Measurements from ENCODE around the gene ARHGAP10. TPM values are rescaled to one million over a fixed set of nuclear protein-coding genes. Genes with fewer than 3 reads are reported as not detected.

ARHGAP10 gene
- polyA plus RNA-seq, 1 donor from 2014 or later, result 0.20 TPM

- Mint-ChIP-seq H3K36me3 (no peaks in the 10 kb centered on the region), H3K27ac (no peak overlapping the region), H3K4me1 (no peaks in the 10 kb centered on the region), H3K9me3 (peaks cover 0 to 3% (median 0%) of the 10 kb centered on the region in 3 donors), H3K4me3 (no peak overlapping the region), H3K27me3 (peaks cover 1% of the 10 kb centered on the region)
These were observed 114.6 kb downstream of the ARHGAP10 start for GRCh38 chr4:147846318-147847155.

DNA sequence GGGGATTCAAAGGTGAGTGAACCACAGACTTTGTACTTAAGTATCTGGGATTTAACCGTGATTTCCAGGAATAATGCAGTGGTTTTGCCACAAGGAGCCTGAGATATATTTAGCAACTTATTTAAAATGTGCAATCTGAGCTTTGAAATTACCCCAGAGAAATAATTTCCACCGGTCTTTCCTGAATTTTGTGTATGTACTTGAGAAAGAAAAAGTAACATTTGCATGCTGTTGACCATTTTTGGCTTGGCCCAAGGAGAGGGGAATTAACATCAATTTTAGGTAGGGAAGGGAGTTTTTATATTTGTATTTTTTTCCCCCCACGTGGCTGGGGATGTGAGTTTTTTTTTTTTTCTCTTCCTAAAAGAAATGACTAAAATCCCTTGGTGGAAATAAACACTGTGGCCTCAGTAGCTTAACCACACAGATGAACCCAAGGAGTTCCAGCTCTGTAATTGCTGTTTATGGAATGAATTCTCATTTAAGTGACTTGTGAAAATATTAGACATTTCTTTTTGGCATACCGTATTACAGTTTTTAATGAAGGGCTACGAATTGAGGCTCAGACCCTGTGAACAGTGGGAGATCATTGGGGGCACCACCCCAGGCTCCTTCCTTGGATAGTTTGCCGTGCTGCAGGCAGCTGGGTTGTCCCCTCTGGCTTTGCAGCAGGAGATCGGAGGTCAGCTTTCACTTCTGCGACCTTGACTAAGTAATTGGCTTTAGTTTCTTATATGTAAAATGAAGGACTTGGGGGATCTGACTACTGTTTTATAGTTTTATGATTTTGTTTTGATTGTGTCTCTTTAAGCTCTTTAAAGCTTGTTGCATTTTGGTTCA, 116.1 kb downstream of the ARHGAP10 start:
- peaks cover 0 to 3% (median 0%) of the 10 kb centered on the region in 3 donors for H3K9me3 Mint-ChIP-seq
- H3K4me1 Mint-ChIP-seq, result no peaks in the 10 kb centered on the region
- peaks cover 1% of the 10 kb centered on the region for H3K27me3 Mint-ChIP-seq
- H3K4me3 Mint-ChIP-seq, result no peak overlapping the region
- H3K36me3 Mint-ChIP-seq, result no peaks in the 10 kb centered on the region
- no peak overlapping the region for H3K27ac Mint-ChIP-seq

- Mint-ChIP-seq H3K36me3 (peaks cover under 1% of the 10 kb centered on the region), H3K4me3 (no peak overlapping the region)
These were observed 116.7 kb downstream of the ARHGAP10 start for GRCh38 chr4:147848634-147849033.

GRCh38 chr4:147851135-147851534, 119.2 kb downstream of the ARHGAP10 start:
- no peak overlapping the region for H3K4me3 Mint-ChIP-seq
- H3K36me3 Mint-ChIP-seq, result peaks cover 3% of the 10 kb centered on the region
- H3K27ac Mint-ChIP-seq, result no peak overlapping the region
- peaks cover 1% of the 10 kb centered on the region for H3K27me3 Mint-ChIP-seq
- H3K4me1 Mint-ChIP-seq, result no peaks in the 10 kb centered on the region
- H3K9me3 Mint-ChIP-seq, result peaks cover 0 to 3% (median 0%) of the 10 kb centered on the region in 3 donors

More at GRCh38 chr4:147848634-147849033, 116.7 kb downstream of the ARHGAP10 start:
- H3K9me3 Mint-ChIP-seq, result peaks cover 0 to 3% (median 0%) of the 10 kb centered on the region in 3 donors
- no peaks in the 10 kb centered on the region for H3K4me1 Mint-ChIP-seq
- peaks cover 1% of the 10 kb centered on the region for H3K27me3 Mint-ChIP-seq
- H3K27ac Mint-ChIP-seq, result no peak overlapping the region

- H3K36me3 Mint-ChIP-seq, result peaks cover 3% of the 10 kb centered on the region
- H3K4me3 Mint-ChIP-seq, result no peak overlapping the region
- no peak overlapping the region for H3K27ac Mint-ChIP-seq
- H3K4me1 Mint-ChIP-seq, result no peaks in the 10 kb centered on the region
- H3K27me3 Mint-ChIP-seq, result peaks cover 1% of the 10 kb centered on the region
- H3K9me3 Mint-ChIP-seq, result peaks cover 0 to 3% (median 0%) of the 10 kb centered on the region in 3 donors
These were observed 121.8 kb downstream of the ARHGAP10 start for GRCh38 chr4:147853706-147854105.

GRCh38 chr4:147854154-147854553, 122.3 kb downstream of the ARHGAP10 start:
- H3K27me3 Mint-ChIP-seq, result no peaks in the 10 kb centered on the region
- no peak overlapping the region for H3K4me3 Mint-ChIP-seq
- H3K9me3 Mint-ChIP-seq, result peaks cover 0 to 3% (median 0%) of the 10 kb centered on the region in 3 donors
- peaks cover 3% of the 10 kb centered on the region for H3K36me3 Mint-ChIP-seq
- no peak overlapping the region for H3K27ac Mint-ChIP-seq
- no peaks in the 10 kb centered on the region for H3K4me1 Mint-ChIP-seq

GRCh38 chr4:147855571-147856009, 123.7 kb downstream of the ARHGAP10 start:
- H3K27me3 Mint-ChIP-seq, result no peaks in the 10 kb centered on the region
- no peaks in the 10 kb centered on the region for H3K4me1 Mint-ChIP-seq
- peaks cover 3% of the 10 kb centered on the region for H3K36me3 Mint-ChIP-seq
- no peak overlapping the region for H3K4me3 Mint-ChIP-seq
- no peaks in the 10 kb centered on the region for H3K9me3 Mint-ChIP-seq
- H3K27ac Mint-ChIP-seq, result no peak overlapping the region

- Mint-ChIP-seq H3K27me3 (no peaks in the 10 kb centered on the region), H3K4me1 (no peaks in the 10 kb centered on the region), H3K27ac (no peak overlapping the region), H3K36me3 (no peaks in the 10 kb centered on the region), H3K9me3 (no peaks in the 10 kb centered on the region), H3K4me3 (no peak overlapping the region)
These were observed 129.1 kb downstream of the ARHGAP10 start for GRCh38 chr4:147860960-147861359.

DNA sequence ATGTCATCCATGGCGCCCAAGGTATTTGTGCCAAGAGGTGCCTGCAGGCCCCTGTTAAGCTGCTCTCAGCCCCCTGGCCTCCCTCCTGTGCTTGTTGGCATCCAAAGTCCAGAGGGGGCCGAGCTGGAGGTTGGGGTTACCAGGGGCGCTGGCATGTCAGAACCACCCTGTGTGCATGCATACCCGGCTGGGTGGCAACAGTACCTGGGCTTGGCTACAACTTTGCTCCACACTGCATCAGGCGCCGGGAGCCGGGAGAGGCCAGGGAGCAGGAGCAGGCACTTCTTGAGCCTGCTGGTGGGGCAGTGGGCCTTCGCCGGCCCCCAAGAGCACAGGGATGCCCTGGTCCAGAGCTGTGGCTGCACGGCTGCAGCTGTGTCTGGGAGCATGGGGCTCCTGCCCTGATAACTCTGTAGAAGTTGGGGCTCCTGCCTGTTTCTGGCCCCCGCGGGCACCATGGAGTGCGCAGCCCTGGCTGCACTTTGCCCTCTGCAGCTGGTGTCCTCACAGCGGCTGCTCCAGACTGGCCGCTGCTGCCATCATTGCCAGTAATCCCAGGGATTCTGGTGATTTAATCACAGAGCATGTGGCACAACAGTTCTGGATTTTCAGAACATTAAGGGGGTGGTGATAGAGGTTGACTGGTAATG, 130.3 kb downstream of the ARHGAP10 start:
- H3K4me1 Mint-ChIP-seq, result no peaks in the 10 kb centered on the region
- no peaks in the 10 kb centered on the region for H3K9me3 Mint-ChIP-seq
- H3K36me3 Mint-ChIP-seq, result no peaks in the 10 kb centered on the region
- no peak overlapping the region for H3K4me3 Mint-ChIP-seq
- H3K27me3 Mint-ChIP-seq, result no peaks in the 10 kb centered on the region
- H3K27ac Mint-ChIP-seq, result no peak overlapping the region

- H3K36me3 Mint-ChIP-seq, result no peaks in the 10 kb centered on the region
- H3K27ac Mint-ChIP-seq, result no peak overlapping the region
- no peaks in the 10 kb centered on the region for H3K4me1 Mint-ChIP-seq
- H3K9me3 Mint-ChIP-seq, result no peaks in the 10 kb centered on the region
- H3K4me3 Mint-ChIP-seq, result no peak overlapping the region
- H3K27me3 Mint-ChIP-seq, result no peaks in the 10 kb centered on the region
These were observed 131.3 kb downstream of the ARHGAP10 start for GRCh38 chr4:147863111-147863747.

- H3K9me3 Mint-ChIP-seq, result no peaks in the 10 kb centered on the region
- H3K4me1 Mint-ChIP-seq, result no peaks in the 10 kb centered on the region
- H3K4me3 Mint-ChIP-seq, result no peak overlapping the region
- no peaks in the 10 kb centered on the region for H3K36me3 Mint-ChIP-seq
- no peak overlapping the region for H3K27ac Mint-ChIP-seq
- H3K27me3 Mint-ChIP-seq, result no peaks in the 10 kb centered on the region
These were observed 132.1 kb downstream of the ARHGAP10 start for GRCh38 chr4:147863808-147864472.

GRCh38 chr4:147864607-147865006, 132.7 kb downstream of the ARHGAP10 start:
- Mint-ChIP-seq H3K4me1 (no peaks in the 10 kb centered on the region), H3K36me3 (no peaks in the 10 kb centered on the region), H3K27ac (peak overlapping the region in 1 of 3 donors; percentile 21), H3K27me3 (no peaks in the 10 kb centered on the region), H3K4me3 (no peak overlapping the region), H3K9me3 (no peaks in the 10 kb centered on the region)

DNA sequence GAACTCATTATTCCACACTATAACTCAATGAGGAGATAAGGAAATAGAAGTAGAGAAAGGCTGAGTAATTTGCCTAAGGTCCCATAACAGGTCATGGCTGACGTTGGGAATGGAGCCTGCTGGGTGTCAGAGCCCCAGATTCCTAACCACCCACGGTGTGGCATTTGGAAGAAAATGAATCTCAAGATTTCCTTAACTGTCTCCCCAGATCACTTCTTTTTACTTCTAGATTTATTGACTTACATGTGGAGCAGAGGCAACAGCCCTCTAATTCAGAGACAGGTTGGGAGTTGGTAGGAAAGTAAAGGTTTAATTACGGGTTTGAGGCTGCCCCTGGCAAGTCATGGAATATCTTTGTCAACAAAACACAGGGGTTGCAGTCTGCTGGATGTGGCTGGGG, 134.0 kb downstream of the ARHGAP10 start:
- Mint-ChIP-seq H3K27me3 (no peaks in the 10 kb centered on the region), H3K9me3 (no peaks in the 10 kb centered on the region), H3K27ac (no peak overlapping the region), H3K4me1 (no peaks in the 10 kb centered on the region), H3K36me3 (no peaks in the 10 kb centered on the region), H3K4me3 (no peak overlapping the region)

- H3K4me1 Mint-ChIP-seq, result no peaks in the 10 kb centered on the region
- H3K27ac Mint-ChIP-seq, result no peak overlapping the region
- H3K4me3 Mint-ChIP-seq, result no peak overlapping the region
- H3K36me3 Mint-ChIP-seq, result no peaks in the 10 kb centered on the region
- no peaks in the 10 kb centered on the region for H3K27me3 Mint-ChIP-seq
- no peaks in the 10 kb centered on the region for H3K9me3 Mint-ChIP-seq
These were observed 134.8 kb downstream of the ARHGAP10 start for GRCh38 chr4:147866532-147867271.
